ENCODE data around the gene PTPRK. TPM values are rescaled to one million over a fixed set of nuclear protein-coding genes. Genes with fewer than 3 reads are reported as not detected.
A peak's percentile ranks its signal among the peaks of the same experiment; 100 is the strongest.
"Not testable (repeated sequence)": the region's sequence is repeated elsewhere in the genome, so short reads cannot be mapped to it uniquely, and the experiment has no call there.

The PTPRK gene
- total RNA-seq, 1 donor from 2014 or later, result 46.3 TPM

DNA sequence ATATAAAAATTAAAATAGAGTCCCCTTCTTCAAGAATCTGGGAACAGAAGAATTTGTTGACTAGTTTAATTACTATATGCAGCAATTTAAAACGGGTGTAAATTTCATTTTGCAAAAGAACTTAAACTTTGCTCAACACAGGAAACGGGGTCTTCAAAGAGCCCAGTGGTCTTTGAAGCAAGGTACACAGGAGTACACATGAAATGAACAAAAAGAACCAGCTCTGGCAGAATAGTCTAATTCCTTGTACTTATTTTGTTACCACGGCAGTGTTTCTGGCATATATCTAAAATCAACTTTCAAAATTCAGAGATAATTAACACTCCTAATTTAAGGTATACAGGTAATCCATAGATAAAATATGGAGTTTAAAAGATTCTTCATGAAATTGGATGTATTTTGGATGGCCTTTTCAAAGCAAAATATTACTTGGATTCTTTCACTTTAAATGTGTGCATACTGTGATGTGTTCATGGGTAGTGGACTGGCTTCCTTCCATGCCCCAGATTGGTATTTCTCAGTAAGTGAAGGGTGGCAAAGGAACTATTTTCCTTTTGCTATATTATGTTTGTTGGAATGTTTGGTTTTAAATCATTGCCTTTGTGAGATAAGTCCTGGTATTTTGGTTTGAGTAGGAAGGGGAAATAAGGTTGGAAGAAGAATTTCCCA is 522.8 kb downstream of the PTPRK start:
- no peak for DNase-seq

DNA sequence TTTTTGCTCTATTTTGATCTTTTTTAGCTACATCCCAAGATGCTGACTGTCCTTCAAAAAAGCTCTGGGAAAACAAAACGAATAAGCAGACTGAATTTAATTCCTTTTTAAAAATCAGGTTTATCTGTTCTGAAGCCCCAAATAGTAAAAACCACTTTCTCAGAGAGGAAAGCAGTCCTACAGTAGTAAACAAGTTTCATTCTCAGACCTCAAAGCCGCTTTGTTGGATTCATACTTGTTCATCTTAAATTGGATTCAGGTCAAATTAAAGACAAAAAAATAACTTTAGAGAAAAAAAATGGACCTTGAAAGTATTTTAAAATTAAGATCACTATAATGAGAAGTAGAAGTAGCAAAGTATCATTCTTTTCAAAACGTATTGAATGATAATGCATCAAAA is 523.5 kb downstream of the PTPRK start:
- DNase-seq, result no peak

DNA sequence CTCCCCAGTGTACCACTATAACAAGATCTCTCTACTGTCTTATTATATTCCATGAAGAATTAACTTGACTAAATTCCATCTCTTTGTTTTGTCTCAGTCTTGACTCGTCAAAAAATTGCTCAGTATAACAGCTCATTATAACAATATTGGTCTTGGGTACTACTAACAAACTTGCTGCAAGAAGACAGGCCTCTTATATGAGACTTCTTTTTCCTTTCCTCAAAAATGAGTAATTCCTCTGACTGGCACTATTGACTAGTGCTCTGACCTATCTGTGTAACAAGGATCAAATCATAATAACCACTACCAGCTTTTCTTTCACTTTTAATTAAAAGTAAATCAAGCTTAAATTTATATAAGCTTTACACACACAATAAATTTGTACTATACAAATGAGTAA is 528.3 kb downstream of the PTPRK start:
- DNase-seq, result no peak

DNA sequence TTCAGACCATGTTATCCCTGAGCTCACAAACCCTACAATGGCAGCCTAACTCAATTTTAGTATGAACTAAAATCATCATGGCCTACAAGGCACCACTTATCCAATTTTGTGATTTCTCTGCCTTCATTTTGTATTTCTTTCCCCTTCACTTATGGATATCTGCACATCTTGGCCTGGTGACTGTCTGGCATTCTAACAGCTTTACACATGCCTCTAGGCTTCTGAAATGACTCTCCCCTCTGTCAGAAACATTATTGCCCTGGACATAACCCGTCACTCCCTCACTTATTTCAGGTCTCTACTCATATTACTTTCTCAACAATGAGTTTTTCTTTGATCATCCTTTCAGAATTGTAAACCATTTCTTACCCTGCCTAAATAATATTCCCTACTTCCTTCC is 530.3 kb downstream of the PTPRK start:
- DNase-seq, result no peak

DNA sequence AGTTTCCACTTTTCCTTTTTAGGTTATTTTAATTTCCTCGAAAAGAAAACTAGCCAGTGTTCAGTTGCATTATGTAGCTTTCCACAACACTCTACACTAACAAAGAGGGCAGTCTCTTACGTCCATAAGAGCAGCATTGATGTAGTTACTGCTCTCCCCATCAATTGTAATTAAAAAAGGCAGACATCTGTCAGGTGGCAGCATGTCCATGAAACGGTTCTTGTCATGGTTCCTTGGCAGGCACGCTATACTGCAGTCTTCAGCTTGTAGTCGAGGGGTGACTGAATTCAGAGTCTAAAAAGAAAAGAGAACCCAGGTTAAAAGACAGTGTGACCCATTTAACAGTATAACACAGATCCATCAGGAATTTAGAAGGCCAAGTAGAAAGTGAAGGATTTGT is 539.4 kb downstream of the PTPRK start:
- no peak for DNase-seq

DNA sequence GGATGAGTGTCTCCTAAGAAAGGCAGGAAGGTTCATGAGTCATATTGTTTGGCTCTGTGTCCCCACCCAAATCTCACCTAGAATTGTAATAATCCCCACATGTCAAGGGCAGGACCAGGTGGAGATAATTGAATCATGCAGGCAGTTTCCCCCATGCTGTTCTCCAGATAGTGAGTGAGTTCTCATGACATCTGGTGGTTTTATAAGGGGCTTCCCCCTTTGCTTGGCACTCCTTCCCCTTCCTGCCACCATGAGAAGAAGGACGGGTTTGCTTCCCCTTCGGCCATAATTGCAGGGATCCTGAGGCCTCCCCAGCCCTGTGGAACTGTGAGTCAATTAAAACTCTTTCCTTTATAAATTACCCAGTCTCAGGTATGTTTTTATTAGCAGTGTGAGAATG is 542.2 kb downstream of the PTPRK start:
- not testable (repeated sequence) for DNase-seq

DNA sequence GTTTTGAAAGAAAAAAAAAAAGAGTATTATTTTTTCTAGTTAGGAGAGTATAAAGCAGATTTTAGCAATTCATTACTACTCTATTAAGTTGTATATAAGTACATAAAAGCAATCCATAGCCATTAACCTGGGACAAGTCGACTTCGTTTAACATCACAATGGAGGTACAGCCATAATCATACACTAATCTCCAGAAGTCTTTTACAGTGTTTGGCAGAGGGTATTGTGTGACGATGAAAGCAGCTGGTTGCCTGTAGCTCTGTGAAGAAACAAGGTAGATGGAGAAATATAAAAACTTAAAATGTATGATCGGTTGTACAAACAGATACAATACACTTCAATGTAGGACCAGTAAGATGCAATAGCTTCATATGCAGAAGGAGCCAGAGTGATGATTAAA is 543.6 kb downstream of the PTPRK start:
- DNase-seq, result no peak

DNA sequence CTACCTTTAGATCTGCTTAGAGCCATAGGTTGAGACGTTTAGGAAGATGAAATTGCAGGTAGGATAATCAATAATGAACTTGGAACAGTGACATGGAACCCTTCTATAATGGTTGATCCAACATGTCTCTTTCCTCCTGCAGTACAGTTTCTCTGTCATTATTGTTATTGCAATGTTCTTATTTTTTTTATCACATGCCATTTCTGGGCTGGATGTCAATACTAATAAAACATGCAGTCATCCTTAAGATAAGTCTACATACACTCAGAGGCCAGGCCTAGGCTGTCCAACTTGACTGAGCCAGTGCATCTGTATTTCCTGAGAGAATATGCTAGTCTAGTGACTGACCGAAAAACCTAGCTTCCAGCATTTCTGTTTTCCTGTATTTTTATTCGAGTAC is 544.3 kb downstream of the PTPRK start:
- DNase-seq, result no peak

DNA sequence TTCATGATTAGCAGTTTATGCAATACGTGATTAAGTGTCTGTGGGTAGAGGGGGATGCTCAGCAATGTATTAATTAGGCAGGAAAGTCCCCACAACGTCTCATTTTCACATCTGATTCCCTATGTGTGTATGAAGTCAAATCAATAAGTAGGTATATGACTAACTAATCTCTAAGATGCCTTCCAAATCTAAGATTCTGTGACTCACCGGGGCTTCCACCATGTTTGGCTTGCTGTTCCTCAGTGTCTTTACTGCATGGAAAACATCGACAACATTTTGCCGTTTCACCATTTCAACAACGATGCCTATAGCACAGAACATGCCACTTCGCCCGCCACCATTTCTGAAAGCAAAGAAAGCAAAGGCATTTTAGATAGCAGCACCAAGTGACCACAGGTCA is 547.6 kb downstream of the PTPRK start:
- no peak for DNase-seq

DNA sequence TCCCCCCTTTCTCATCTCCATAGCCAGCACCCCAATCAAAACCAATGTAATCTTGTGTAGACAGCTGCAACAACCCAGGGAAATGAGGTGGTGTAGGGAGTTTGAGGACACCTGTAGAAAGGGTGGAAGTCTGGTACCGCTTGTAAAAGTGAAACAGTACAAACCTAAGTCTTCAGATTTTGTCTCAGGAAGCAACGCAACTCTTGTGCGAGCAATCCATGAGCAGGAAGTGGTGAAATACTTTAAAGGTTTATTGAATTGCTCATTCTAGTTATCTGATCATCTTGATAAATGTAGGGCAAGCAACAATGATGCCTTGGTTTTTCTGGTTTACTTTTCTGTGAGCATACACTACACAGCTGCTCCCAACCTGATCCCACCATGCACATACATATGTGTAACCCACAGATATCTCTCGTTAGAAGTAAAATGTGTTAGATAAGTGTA is 548.4 kb downstream of the PTPRK start:
- DNase-seq, result no peak

DNA sequence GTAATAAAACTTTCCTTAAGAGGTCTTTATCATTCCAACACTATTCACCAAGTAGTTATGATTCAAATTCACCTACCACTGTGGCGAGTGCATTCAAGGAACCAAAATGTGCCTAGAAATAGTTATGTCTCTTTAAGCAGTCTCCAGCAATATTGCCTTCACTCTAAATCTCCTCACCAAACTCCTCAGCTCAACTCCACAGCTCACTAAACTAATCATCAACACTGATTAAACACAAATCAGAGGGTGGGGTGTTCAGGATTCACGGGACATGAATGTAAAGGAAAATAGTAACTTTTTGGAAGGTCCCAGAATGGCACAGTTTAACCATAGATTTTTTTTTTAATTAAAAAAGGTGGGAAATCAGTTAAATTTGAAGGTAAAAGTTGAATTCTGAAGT is 549.0 kb downstream of the PTPRK start:
- no peak for DNase-seq

DNA sequence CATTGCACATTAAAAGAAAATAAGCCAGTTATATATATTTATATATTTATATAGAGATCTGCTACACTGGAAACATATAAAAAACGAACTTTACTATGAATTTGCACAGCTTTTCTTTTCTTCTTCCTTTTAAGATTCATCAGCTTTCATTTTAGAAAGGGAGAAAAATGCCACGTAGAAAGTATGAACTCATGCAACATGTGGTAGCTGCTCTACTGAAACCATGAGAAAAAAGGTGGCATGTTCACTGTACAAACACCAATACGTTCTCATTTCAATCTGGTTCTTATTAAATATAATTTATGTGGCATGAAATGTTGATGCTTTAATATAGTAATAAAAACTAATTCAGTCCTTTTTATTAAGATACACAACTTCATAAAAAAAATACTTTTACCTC is 550.7 kb downstream of the PTPRK start:
- no peak for DNase-seq

DNA sequence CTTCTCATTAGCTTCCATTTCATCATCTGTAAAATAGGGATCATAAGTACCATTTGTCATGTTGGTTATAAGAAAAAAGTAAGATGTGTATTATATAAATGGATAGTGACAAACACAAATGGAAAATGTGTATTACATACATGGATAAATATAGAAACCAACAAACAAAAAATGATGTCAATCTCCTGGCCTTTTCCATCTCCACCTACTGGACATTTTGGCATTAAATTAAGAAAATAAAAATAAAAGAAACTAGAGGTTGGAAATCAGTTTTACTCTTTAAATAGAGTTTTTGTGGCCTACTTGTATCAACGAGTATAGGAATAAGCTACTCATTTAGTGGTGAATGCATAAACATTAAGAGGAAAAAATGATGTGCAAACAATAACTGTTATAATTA is 552.0 kb downstream of the PTPRK start:
- no peak for DNase-seq

DNA sequence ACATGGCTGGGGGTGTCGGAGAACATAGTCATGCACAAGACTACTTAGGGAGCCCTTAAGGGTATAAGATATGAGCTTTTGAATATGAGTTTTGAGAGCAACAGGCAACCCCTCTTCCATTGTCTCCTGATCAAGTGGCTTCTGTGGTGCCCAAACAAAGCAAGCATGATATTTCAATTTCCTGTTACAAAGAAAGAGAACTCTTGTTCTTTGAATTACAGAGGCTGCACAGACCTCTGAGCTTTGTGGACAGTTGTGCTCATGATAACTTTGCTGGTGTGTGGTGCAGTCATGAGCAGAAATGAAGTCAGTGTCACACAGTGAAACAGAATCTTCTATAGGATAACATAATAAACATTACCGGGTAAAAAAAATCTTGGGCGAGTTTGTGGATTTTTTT is 552.7 kb downstream of the PTPRK start:
- no peak for DNase-seq

DNA sequence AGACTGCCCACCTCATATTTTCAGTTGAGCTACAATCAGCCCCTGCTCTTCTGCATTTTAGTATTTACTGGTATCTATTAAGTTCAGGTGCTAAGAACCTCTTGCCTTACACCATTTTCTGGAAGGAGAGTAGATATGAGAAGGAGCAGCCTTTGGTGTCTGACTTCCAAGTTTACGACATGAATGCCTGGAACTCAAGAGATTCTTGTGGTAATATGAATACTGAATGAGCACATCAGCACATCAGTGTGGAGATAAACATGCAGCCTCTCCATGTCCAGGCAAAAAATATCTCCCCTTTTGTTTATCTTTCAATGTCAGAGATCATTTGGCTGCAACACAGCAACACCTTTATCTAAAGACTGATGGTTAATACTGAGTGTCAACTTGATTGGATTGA is 553.8 kb downstream of the PTPRK start:
- no peak for DNase-seq

DNA sequence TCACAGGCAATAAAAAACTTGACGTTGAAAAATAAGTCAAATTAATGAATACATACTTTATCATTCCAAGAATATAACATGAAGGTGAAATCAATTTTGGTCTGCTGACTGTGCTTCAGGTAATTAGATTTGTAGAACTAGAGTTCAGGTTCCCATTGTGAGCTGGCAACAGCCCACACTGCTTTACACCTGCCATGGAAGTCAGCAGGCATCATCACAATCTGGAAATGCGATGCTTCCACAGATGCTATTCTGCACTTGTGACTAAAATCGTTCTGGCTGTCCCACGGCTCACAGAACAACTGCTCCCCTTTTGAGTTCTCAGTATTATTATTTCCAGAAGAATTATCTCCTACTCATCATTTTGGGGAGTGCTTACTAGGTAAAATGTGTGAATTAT is 556.9 kb downstream of the PTPRK start:
- no peak for DNase-seq

DNA sequence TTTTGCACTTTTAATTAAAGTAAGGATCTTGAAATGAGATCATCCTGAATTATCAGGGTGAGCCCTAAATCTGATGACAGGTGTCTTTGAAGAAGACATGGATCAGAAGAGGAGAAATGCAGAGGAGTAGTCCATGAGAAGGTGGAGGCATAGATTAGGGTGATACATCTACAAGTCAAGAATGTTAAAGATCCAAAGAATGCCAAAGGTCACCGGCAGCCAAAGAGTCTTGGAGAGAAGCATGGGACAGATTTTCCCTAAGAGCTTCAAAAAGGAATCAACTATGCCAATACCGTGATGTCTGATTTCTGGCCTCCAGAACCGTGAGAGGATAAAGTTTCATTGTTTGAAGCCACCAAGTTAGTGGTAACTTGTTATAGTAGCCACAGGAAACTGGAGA is 560.5 kb downstream of the PTPRK start:
- DNase-seq, result no peak

DNA sequence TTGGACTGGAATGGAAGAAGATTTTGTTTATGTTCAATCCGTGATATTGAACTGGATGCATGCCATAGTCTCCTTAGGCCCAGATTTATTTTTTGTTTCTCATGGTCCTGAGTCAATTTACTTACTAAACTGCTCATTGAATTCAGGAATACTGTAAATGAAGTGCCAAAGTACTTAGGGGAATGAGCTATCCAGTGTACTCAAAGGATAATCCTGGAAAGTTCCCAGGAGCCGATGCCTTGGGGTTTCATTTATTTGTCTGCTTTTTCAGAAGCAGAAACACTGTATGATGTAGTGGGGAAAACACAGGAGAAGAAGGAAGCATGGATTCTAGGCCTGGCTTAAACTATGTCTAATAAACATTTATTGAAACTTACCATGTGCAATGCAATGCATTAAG is 563.4 kb downstream of the PTPRK start:
- peak; percentile 7 for DNase-seq

DNA sequence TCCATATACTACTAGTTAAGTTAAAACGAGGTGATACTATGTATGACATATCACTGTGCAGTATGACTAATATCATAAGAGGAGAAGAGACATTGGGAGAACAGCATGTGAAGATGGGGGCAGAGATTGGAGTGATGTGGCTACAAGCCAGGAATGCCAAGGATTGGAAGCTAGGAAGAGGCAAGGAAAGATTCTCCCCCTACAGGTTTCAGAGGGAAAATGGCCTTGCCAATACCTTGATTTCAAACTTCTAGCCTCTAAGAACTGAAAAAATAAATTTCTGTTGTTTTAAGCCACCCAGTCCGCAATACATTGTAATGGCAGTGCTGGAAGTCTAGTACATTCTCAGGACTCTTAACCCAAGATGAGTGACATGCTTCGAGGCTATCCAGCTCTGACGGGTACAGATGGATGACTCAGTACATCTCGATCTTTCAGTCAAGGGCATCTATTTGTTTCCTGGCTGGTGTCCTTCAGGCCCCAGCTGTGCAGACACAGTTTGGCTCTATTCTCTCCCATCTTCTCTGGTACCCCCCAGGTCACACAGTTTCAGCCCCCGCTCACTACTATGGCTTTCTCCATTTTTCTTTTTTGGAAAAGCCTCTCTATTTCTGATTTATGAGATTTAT is 564.0 kb downstream of the PTPRK start:
- no peak for DNase-seq

DNA sequence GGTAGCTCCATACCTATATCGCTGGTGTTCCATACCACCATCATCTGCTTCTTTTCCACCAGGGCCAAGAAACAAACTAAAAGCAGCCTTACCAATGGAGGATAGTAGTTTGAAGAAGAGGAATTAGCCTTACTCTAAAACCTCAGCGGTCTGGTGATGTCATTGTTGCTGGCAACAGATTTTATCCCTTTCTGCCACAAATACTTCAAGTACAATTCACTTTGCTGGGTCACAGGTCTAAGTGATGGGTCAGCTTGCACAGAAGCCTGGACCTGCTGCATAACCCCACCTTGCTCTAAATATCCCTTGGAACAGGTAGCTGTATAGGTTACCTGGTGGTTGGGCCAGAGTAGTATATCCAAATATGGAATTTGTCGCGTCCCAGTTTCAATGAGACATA is 566.3 kb downstream of the PTPRK start:
- DNase-seq, result no peak

DNA sequence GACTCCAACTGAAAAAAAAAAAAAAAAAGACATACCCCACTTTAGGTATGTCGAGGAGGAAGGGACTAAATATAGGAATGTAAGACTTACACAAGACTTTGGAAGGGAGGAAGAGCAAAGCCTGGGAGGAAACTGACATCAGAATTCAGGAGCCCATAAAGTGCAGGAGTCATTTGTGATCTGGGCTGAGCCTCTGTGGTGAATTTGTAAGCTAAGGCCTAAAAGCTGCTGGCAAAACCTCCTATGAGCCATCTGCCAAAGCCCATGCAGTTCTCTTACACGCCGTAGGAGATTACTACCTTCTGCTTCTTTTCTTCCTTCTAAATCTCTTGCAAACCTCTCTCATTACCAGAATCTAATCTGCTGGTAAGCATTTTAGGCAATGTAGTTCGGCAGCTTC is 567.6 kb downstream of the PTPRK start:
- peak; percentile 51 for DNase-seq

DNA sequence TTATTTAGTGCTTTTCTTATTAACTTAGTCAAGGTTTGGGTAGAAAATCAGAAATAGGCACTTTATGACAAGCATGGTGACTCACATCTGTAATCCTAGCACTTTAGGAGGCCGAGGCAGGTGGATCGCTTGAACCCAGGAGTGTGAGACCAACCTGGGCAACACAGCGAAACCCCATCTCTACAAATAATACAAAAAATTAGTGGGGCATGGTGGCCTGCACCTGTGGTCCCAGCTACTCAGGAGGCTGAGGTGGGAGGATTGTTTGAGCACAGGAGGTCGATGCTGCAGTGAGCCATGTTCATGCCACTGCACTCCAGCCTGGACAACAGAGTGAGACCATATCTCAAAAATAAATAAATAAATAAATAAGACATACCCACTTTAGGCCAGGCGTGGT is 568.2 kb downstream of the PTPRK start:
- no peak for DNase-seq

DNA sequence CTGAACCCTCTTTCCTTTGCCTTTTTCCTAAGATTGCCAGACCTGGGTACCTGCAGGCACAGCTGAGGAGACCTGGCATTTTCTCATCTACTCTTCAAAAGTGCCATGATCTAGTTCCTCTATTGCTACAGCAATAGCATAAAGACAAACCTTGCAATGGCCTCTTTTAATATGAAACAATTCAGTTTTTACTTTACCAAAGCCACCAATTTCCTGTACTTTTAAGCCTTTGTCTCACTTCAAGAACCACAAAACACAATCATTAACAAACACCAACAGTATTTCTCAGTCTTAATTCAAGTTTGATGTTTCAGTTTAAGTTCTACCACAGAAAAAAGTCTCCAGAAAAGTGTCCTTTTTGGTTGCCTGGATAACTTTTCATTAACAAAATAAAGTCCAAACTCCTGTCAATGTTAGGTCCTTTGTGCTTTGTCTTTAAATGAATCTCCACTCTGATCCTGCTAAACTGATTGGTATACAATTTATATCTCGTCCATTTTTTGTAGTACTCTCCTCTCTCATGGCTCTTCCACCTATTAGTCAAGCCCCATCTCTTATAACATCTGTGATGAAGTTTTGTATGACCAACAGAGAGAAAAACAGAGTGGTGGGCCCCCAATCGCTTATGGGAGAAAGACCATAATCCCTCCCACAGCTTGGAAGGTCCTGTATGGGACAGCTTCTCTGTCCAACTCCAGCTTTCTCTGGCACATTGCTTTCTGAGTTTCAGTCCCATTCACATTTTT is 569.1 kb downstream of the PTPRK start:
- DNase-seq, result no peak
